IPS-NIHi7 (cell line): ENCODE data around the gene FLRT3.

Source experiments
- DNase-seq: peaks from one replicate; pipeline ENCODE4 v3.0.0; 2012; ENCODE audit warnings: mixed read lengths; ENCODE audit errors: extremely low spot score

The FLRT3 gene

DNA sequence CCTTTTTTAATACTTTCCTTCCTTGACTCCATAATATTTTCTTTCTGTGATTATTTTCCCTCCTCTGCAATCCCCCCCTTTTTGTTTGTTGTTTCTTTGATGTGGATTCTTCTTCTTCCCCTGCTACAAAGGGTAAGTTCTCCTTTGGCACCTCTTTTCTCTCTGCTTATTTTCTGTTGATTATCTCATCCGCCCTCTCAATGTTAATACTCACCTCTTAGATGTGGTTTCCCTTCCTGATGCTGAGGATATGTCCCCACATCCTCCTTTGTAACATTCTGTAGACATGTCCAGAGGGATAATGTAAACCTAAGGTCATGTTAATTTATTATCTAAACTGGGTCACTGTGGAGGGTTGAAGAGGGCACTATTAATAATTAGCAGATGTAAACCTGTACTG lies 17.7 kb downstream of the FLRT3 start:
- DNase-seq: no peak

DNA sequence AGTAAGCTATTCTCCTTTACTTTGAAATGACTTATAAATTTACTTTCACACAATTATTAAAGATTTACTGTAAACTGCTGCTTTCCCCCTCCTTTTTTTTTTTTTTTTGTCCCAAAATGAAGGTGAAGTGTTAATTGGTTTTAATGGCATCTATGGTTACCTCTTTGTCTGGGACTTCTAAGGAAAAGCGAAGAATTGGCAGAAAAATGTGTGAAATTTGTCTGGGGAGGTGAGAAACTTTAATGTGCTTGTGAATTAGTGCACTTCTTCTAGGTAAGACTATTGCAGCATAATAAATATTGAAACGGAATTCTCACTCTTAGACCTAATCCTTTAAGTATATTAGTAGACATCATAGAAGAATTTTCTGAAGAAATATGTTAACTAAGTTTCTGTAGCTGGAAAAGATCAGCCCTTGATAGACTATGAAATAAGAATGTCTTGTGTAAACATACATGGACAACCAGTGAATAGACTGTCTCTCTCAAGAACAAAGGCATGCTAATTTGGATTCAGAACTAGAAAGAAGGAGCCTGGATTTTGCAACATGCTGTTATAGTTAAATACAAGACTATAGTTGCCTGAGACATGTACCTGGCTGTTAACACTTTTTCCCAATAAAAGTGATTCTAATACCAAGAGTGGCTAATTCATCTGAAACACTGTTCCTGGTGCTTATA lies 23.9 kb downstream of the FLRT3 start:
- no peak for DNase-seq

DNA sequence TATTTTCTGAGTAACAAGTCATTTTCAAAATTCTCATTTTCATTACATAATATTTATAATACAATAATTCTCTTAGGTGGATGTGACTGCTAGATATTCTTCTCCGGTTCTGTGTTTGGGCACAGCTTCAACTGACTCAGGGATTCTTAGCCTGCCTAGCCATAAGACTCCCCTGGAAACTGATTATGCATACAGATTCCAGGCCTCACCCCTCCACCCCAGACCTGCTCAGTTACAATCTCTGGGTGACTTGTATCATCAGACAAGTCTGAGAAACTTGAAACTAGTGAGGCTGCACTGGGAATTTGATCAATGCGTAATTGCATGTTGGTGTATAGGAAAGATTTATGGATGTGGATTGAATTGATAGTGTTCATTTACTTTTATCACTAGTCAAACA lies 25.4 kb downstream of the FLRT3 start:
- DNase-seq: no peak

GRCh38 chr20:14310977-14311627 lies 26.3 kb downstream of the FLRT3 start:
- no peak for DNase-seq

GRCh38 chr20:14307956-14308355 lies 29.5 kb downstream of the FLRT3 start:
- no peak for DNase-seq

- DNase-seq: no peak
Measured at GRCh38 chr20:14304472-14304871, 32.9 kb downstream of the FLRT3 start.

DNA sequence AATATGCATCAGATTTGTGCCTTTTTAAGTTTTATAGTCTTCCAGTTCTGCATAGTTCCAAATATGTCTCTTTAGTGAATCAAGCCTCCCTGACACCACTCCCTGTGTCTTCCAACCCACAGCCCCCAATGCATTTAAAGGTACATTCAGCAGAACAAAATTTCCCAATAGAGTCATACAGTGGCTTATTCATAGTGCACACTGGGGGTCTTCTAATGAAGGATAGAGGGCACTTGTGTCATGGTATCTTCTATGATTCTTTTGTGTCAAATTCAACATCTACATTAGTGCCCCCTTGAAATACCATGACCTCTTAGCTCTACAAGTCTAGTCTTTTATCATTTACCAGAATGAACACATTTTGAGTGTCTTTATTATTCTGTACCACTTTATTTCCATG lies 33.8 kb downstream of the FLRT3 start:
- DNase-seq: no peak

- no peak for DNase-seq
Measured at GRCh38 chr20:14303106-14303505, 34.3 kb downstream of the FLRT3 start.

DNA sequence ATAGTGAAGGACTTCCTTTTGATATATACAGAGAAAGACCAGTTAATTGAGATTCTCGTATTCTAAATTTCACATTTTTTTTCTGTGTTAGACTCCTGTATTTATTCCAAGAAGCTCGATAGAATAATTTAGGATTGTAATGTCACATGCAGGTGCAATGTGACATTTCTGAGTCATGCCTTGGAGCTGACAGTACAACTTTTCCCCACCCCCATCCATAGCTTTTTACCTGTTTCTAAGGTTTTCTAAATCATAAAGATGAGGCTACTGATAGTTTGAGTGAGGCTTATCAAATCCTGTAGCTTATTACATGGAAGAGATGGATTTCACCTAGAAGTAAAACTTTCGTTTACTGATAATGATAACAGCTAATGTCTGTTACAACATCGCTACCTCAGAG lies 37.6 kb downstream of the FLRT3 start:
- DNase-seq: no peak

GRCh38 chr20:14295770-14296309 lies 41.6 kb downstream of the FLRT3 start:
- no peak for DNase-seq

DNA sequence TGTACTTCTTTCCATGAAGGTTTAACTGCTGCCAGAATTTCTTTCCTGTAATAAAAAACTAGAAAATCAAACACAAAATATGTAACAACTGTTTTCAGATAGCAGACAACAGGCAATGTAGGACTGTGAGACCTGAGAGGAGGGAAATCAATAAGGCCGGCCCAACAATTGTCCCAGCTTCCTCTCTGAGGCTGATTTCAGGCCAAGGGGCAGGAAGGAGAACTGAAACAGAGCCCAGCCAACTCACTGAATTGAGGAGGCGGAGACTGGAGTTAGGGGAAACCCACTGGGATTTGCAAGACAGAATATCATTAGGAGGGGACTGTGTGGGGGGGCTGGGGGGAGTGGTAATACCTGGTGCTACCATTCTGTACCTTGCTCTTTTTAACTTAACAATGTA lies 42.2 kb downstream of the FLRT3 start:
- peak; percentile 11 for DNase-seq

DNA sequence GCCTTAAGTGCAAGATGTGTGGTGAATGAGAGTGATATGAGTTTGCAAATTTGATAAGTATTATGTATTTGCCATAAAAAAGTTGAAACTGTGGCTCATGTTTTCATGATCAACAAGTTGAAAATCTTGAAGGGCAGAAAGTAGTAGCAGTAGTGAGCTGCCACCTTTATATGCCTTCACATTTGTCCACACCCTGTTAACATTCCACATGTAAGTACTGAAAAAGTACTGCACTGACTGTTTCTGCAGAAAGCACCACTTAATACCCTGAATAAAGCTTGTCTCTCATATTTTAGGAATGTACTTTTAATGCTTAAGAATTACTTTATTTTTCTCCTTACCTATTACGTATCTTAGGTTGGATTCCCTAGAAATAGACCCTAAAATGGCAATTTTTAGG lies 45.9 kb downstream of the FLRT3 start:
- DNase-seq: no peak

DNA sequence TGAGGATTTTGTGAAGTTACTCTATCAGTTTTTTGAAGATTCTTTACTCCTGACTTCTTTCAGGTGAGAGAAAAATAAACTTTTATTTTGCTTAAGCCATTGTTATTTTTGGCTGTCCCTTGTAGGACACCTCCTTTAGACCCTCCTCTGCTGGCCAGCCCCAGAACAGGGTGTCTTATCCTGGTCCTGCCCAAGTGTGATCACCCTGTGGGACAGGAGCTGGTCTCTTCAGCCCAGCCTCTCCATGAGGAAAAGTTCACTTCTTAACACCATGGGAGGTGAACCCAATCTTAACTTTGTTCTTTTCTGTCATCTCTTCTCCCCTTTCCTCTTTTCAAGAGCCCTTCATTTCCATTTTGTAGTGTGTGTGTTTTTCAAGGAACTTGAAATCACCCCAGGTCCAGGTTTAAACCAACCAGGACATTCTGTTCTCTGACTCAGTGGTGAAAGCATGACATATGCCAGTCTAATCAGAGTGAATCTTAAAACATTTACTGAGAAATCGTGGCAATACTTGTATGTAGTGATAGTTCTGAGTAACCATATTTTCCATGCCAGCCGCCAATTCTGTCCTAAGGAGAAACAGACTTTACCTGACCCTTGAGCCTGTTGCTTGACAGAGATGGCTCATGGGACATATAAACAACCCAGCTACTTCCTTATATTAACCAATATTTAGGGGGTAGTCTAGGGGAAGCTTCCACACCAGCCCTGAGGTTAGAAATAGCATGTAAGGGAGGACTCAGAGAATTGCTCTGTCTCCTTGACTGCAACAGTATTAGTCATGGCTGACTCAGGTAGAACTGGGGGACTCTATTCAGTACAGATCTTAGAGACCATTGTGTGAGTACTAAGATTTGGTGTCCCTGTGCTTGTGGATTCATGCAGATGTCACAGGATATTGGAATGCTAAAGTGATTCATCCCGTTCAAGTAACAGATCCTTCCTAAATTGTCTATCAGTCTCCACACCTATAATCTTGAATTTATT lies 48.8 kb downstream of the FLRT3 start:
- peak; percentile 11 for DNase-seq

- DNase-seq: no peak
Measured at GRCh38 chr20:14284443-14284842, 53.0 kb downstream of the FLRT3 start.

- DNase-seq: no peak
Measured at GRCh38 chr20:14282140-14282539, 55.3 kb downstream of the FLRT3 start.
